ENCODE results near the gene MAP3K7CL. TPM values are rescaled to one million over a fixed set of nuclear protein-coding genes. Genes with fewer than 3 reads are reported as not detected.

MAP3K7CL gene
- total RNA-seq, 1 donor from 2014 or later = 0.13 TPM

DNA sequence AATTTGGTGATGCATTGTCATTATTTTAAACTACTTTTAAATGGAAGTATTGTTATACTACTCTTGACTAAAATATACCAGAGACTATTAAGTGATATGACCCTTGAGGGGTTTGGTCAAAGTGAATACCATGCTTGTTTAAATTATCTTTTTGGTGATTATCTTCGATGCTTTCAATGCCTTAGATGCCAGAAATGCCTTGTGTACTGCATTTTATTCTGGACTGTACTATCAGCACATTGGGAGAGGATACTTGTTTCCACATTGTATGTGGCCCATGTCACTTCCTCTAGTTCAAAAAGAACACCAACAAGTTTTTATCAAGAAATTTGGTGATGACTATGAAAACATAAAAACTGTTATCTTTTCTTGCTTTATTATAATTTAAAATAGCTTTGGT is 16.3 kb downstream of the MAP3K7CL start:
- Mint-ChIP-seq H3K4me1 (peaks cover 9% of the 10 kb centered on the region), H3K27ac (no peak overlapping the region), H3K9me3 (no peaks in the 10 kb centered on the region), H3K27me3 (ENCODE audit: low read depth) (no peaks in the 10 kb centered on the region), H3K36me3 (no peaks in the 10 kb centered on the region), H3K4me3 (no peak overlapping the region)
- TF ChIP-seq, protein P1, sequence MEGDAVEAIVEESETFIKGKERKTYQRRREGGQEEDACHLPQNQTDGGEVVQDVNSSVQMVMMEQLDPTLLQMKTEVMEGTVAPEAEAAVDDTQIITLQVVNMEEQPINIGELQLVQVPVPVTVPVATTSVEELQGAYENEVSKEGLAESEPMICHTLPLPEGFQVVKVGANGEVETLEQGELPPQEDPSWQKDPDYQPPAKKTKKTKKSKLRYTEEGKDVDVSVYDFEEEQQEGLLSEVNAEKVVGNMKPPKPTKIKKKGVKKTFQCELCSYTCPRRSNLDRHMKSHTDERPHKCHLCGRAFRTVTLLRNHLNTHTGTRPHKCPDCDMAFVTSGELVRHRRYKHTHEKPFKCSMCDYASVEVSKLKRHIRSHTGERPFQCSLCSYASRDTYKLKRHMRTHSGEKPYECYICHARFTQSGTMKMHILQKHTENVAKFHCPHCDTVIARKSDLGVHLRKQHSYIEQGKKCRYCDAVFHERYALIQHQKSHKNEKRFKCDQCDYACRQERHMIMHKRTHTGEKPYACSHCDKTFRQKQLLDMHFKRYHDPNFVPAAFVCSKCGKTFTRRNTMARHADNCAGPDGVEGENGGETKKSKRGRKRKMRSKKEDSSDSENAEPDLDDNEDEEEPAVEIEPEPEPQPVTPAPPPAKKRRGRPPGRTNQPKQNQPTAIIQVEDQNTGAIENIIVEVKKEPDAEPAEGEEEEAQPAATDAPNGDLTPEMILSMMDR (IDR thresholded peaks at IDR 0.05; ENCODE audit: unreplicated experiment) = no peak
- DNase-seq (ENCODE audit: low spot score in 2 of 2, unreplicated experiment in 2 of 2) = no peak

DNA sequence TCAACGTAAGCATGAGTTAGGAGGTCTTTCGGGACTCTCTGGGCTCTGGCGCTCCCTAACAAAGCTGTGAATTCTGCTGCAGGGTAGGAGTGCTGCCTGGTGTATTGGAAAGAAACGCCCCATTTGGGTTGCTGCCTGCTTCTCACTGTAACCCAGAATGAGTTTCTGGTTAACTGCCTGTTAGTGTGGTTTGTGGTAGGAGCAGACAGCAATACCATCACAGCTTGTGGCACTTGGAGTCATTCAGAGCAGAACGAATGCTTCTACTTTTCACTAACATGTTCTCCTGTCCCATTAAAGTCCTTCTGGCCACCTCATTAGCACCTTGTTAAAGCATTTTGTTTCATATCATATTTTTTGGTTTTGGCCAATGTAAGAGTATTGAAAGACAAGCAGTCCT is 18.1 kb downstream of the MAP3K7CL start:
- Mint-ChIP-seq H3K36me3 (no peaks in the 10 kb centered on the region), H3K4me3 (no peak overlapping the region), H3K27me3 (ENCODE audit: low read depth) (no peaks in the 10 kb centered on the region), H3K4me1 (peaks cover 21% of the 10 kb centered on the region), H3K27ac (no peak overlapping the region), H3K9me3 (no peaks in the 10 kb centered on the region)
- no peak for DNase-seq (ENCODE audit: low spot score in 2 of 2, unreplicated experiment in 2 of 2)
- TF ChIP-seq, protein P1 (IDR thresholded peaks at IDR 0.05; ENCODE audit: unreplicated experiment) = no peak

- TF ChIP-seq, protein P1 (IDR thresholded peaks at IDR 0.05; ENCODE audit: unreplicated experiment) = no peak
- Mint-ChIP-seq H3K36me3 (no peaks in the 10 kb centered on the region), H3K9me3 (no peaks in the 10 kb centered on the region), H3K27me3 (ENCODE audit: low read depth) (no peaks in the 10 kb centered on the region), H3K4me1 (peaks cover 21% of the 10 kb centered on the region), H3K27ac (no peak overlapping the region), H3K4me3 (no peak overlapping the region)
- DNase-seq (ENCODE audit: low spot score in 2 of 2, unreplicated experiment in 2 of 2) = no peak
Observed at GRCh38 chr21:29149808-29150425, 19.5 kb downstream of the MAP3K7CL start.

DNA sequence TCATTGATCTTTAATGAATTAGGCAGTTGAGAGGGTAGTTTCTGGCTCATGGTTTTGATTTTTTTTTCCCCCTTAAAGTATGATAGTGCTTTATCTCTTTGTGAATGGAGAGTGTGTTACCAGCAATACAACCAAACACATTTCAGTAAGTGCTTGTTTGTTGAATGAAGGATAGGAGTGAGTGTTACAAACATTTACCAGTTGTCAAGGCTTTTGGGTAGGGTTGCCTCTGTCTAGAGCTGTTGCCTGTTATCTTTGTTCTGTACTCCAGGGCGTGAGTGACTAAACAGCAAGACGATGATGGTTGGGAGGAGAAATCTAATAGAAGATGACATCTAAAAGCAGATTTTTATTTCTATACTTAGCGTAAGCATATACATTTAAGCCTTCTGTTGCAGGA is 21.5 kb downstream of the MAP3K7CL start:
- Mint-ChIP-seq H3K9me3 (peaks cover 5% of the 10 kb centered on the region), H3K27ac (peak overlapping the region; percentile 20), H3K4me3 (no peak overlapping the region), H3K36me3 (no peaks in the 10 kb centered on the region), H3K4me1 (peaks cover 18% of the 10 kb centered on the region), H3K27me3 (ENCODE audit: low read depth) (peaks cover 5% of the 10 kb centered on the region)
- DNase-seq (ENCODE audit: low spot score in 2 of 2, unreplicated experiment in 2 of 2) = no peak
- TF ChIP-seq, protein P1 (IDR thresholded peaks at IDR 0.05; ENCODE audit: unreplicated experiment) = no peak

- DNase-seq (ENCODE audit: low spot score in 2 of 2, unreplicated experiment in 2 of 2) = no peak
- Mint-ChIP-seq H3K27me3 (ENCODE audit: low read depth) (peaks cover 5% of the 10 kb centered on the region), H3K4me1 (peaks cover 18% of the 10 kb centered on the region), H3K9me3 (peaks cover 5% of the 10 kb centered on the region), H3K4me3 (no peak overlapping the region), H3K36me3 (no peaks in the 10 kb centered on the region), H3K27ac (no peak overlapping the region)
- TF ChIP-seq, protein P1 (IDR thresholded peaks at IDR 0.05; ENCODE audit: unreplicated experiment) = no peak
Observed at GRCh38 chr21:29152916-29153315, 22.5 kb downstream of the MAP3K7CL start.

DNA sequence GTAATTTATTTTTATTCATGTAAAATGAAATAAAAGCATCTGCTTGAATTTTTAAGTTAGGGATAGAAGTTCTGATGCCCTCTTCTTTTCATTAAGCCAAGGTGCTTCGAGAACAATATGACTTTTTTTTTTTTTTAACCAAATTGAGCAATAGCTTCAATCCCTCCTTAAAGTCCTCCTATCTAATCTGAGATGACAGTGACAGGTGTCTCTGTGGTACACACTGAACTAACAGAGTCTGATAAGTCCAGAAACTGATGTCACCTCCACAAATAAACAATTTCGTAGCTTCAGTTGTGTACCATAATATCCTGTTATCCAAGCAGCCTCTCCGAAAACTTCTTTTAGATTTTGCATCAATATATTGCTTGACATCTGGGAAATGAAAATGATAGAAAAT is 23.8 kb downstream of the MAP3K7CL start:
- H3K36me3 Mint-ChIP-seq = no peaks in the 10 kb centered on the region
- peaks cover 18% of the 10 kb centered on the region for H3K4me1 Mint-ChIP-seq
- H3K4me3 Mint-ChIP-seq = no peak overlapping the region

More for the DNA sequence above, 23.8 kb downstream of the MAP3K7CL start:
- DNase-seq (ENCODE audit: low spot score in 2 of 2, unreplicated experiment in 2 of 2) = no peak
- TF ChIP-seq, protein P1 (IDR thresholded peaks at IDR 0.05; ENCODE audit: unreplicated experiment) = no peak
- peaks cover 5% of the 10 kb centered on the region for H3K9me3 Mint-ChIP-seq
- H3K27ac Mint-ChIP-seq = no peak overlapping the region
- H3K27me3 Mint-ChIP-seq (ENCODE audit: low read depth) = peaks cover 5% of the 10 kb centered on the region
